Mesothelial cell of epicardium (in vitro differentiated cells): ENCODE measurements around the gene GNAI3. TPM values are rescaled to one million over a fixed set of nuclear protein-coding genes. Genes with fewer than 3 reads are reported as not detected.
A peak's percentile ranks its signal among the peaks of the same experiment; 100 is the strongest.

Source experiments
- DNase-seq, 2 experiments: peaks; one replicate each; pipeline ENCODE4 v3.0.0; 2021; ENCODE audit warnings: low spot score in 2 of 2; ENCODE audit not compliant: unreplicated experiment in 2 of 2
- H3K27ac Mint-ChIP-seq: 2 replicates; pipeline ENCODE4 v1.8.0; 2021; ENCODE audit warnings: mixed read lengths
- H3K27me3 Mint-ChIP-seq: 2 replicates; pipeline ENCODE4 v1.8.0; 2021; ENCODE audit warnings: low read depth, mixed read lengths
- H3K36me3 Mint-ChIP-seq: 2 replicates; pipeline ENCODE4 v1.8.0; 2021; ENCODE audit warnings: mixed read lengths
- H3K4me1 Mint-ChIP-seq: 2 replicates; pipeline ENCODE4 v1.8.0; 2021; ENCODE audit warnings: mixed read lengths
- H3K4me3 Mint-ChIP-seq: 2 replicates; pipeline ENCODE4 v1.8.0; 2021; ENCODE audit warnings: mild to moderate bottlenecking, moderate library complexity, mixed read lengths
- H3K9me3 Mint-ChIP-seq: 2 replicates; pipeline ENCODE4 v1.8.0; 2021; ENCODE audit warnings: mixed read lengths
- CTCF ChIP-seq: fragments of 200-600 bp; sonication (generic); IDR thresholded peaks from one replicate; pipeline ENCODE4 v1.5.0; 2021; ENCODE audit warnings: antibody characterized with exemption; ENCODE audit not compliant: unreplicated experiment
- total RNA-seq: library from RNA; stranded (reverse); gene quantifications from 3 replicates; pipeline ENCODE4 v1.2.1, GENCODE V29; 2021

Gene GNAI3
- total RNA-seq, 1 donor from 2014 or later = 8.2 TPM

- TF ChIP-seq CTCF = no peak
- H3K27me3 Mint-ChIP-seq = no peaks in the 10 kb centered on the region
- H3K4me1 Mint-ChIP-seq = peaks cover 27% of the 10 kb centered on the region
- DNase-seq = no peak
- no peak overlapping the region for H3K4me3 Mint-ChIP-seq
- no peak overlapping the region for H3K27ac Mint-ChIP-seq
- H3K9me3 Mint-ChIP-seq = no peaks in the 10 kb centered on the region
- H3K36me3 Mint-ChIP-seq = no peaks in the 10 kb centered on the region
Observed at GRCh38 chr1:109615879-109616278, 67.5 kb downstream of the GNAI3 start.

- no peak for DNase-seq
- no peak for TF ChIP-seq CTCF
- H3K27ac Mint-ChIP-seq = peak overlapping the region; percentile 5
- H3K4me3 Mint-ChIP-seq = no peak overlapping the region
- peaks cover 28% of the 10 kb centered on the region for H3K4me1 Mint-ChIP-seq
- no peaks in the 10 kb centered on the region for H3K27me3 Mint-ChIP-seq
- no peaks in the 10 kb centered on the region for H3K9me3 Mint-ChIP-seq
- H3K36me3 Mint-ChIP-seq = no peaks in the 10 kb centered on the region
Observed at GRCh38 chr1:109616391-109616790, 68.0 kb downstream of the GNAI3 start.

- no peak overlapping the region for H3K27ac Mint-ChIP-seq
- no peaks in the 10 kb centered on the region for H3K36me3 Mint-ChIP-seq
- DNase-seq = no peak
- H3K4me1 Mint-ChIP-seq = peaks cover 38% of the 10 kb centered on the region
- no peak overlapping the region for H3K4me3 Mint-ChIP-seq
- no peaks in the 10 kb centered on the region for H3K9me3 Mint-ChIP-seq
- H3K27me3 Mint-ChIP-seq = no peaks in the 10 kb centered on the region
- no peak for TF ChIP-seq CTCF
Observed at GRCh38 chr1:109617291-109617801, 68.9 kb downstream of the GNAI3 start.

- peak overlapping the region; percentile 97 for H3K27ac Mint-ChIP-seq
- no peaks in the 10 kb centered on the region for H3K9me3 Mint-ChIP-seq
- TF ChIP-seq CTCF = no peak
- H3K27me3 Mint-ChIP-seq = no peaks in the 10 kb centered on the region
- DNase-seq = no peak
- H3K4me1 Mint-ChIP-seq = peaks cover 53% of the 10 kb centered on the region
- peak overlapping the region; percentile 93 for H3K4me3 Mint-ChIP-seq
- H3K36me3 Mint-ChIP-seq = no peaks in the 10 kb centered on the region
Observed at GRCh38 chr1:109618661-109619575, 70.5 kb downstream of the GNAI3 start.

GRCh38 chr1:109619576-109620400 lies 71.4 kb downstream of the GNAI3 start, which contains the start of the genes AMPD2 and GNAT2:
Gene AMPD2 (plus strand): TSS chr1:109619837. CDS start chr1:109621176, 1,339 bp downstream.
Gene GNAT2 (minus strand): TSS chr1:109619616. CDS start chr1:109612870, 6,746 bp downstream.
- H3K4me3 Mint-ChIP-seq = peak within 1 kb of the TSS; percentile 93
- no peak for TF ChIP-seq CTCF
- peak within 1 kb of the TSS; percentile 97 for H3K27ac Mint-ChIP-seq
- H3K36me3 Mint-ChIP-seq = no peaks in the 10 kb centered on the region
- H3K27me3 Mint-ChIP-seq = no peaks in the 10 kb centered on the region
- H3K4me1 Mint-ChIP-seq = peaks cover 53% of the 10 kb centered on the region
- no peaks in the 10 kb centered on the region for H3K9me3 Mint-ChIP-seq
- peak in 1 of 2 experiments; percentile 69 for DNase-seq
